HCT116 (cell line): ENCODE measurements around the gene BCR. TPM values are rescaled to one million over a fixed set of nuclear protein-coding genes. Genes with fewer than 3 reads are reported as not detected.

ENCODE experiments used
- ATAC-seq: fragments of 200-7000 bp; cut with Tn5 transposase; 2 replicates; pipeline ENCODE4 v1.9.1; 2020; ENCODE audit warnings: mild to moderate bottlenecking, moderate library complexity
- BruUV-seq: library from RNA; stranded (reverse); fragments of 400-500 nt; replicated peaks from 2 replicates; lab custom pipeline; 2021; lab: Mats Ljungman, UMichigan
- CTCF ChIA-PET: fragments of 300-600 bp; sonication (Branson Sonifier 250); formaldehyde crosslinking; loops from one replicate; lab custom pipeline; 2021; ENCODE audit warnings: antibody characterized with exemption; lab: Charles Lee
- POLR2A ChIA-PET: fragments of 300-600, 350-600 bp; sonication (Branson Sonifier 250); formaldehyde crosslinking; loops from one replicate; lab custom pipeline; 2021; ENCODE audit warnings: antibody characterized with exemption; lab: Charles Lee
- RAD21 ChIA-PET, 2 experiments: fragments of 300-600 bp; sonication (Branson Sonifier 250); formaldehyde crosslinking; loops; one replicate each; lab custom pipeline; 2023; ENCODE audit warnings: low total read pairs in 2 of 2; ENCODE audit not compliant: uncharacterized antibody in 2 of 2, unreplicated experiment in 2 of 2, low non-redundant PET in 1 of 2; lab: Charles Lee
- DNase-seq: peaks from one replicate; pipeline ENCODE4 v3.0.0-alpha.2; 2010; ENCODE audit warnings: low read depth, low spot score
- H2AFZ ChIP-seq: fragments of 200-600 bp; shearing (Covaris generic), sonication (generic); 2 replicates; pipeline ENCODE4 v1.6.1; 2017; ENCODE audit warnings: low read depth, mixed run types, mixed read lengths, antibody characterized with exemption, low read length; ENCODE audit not compliant: poor library complexity, severe bottlenecking
- H3K27ac ChIP-seq: 2 replicates; pipeline ENCODE4 v1.5.1; 2012; ENCODE audit warnings: low read depth, low read length
- H3K27me3 ChIP-seq: fragments of 200-600 bp; sonication (generic); 2 replicates; pipeline ENCODE4 v1.6.1; 2016; ENCODE audit warnings: mixed run types, low read length, mixed read lengths; ENCODE audit not compliant: insufficient read depth
- H3K36me3 ChIP-seq, 2 experiments: fragments of 200-500 bp in 1 of 2; fragments of 200-600 bp in 1 of 2; sonication (Bioruptor generic) in 1 of 2; sonication (generic) in 1 of 2; 2 replicates each; pipeline versions ENCODE4 v1.5.1 to v1.6.1; 2014 to 2016; ENCODE audit warnings: low read length in 2 of 2, inconsistent platforms in 1 of 2, mixed read lengths in 1 of 2, mixed run types in 1 of 2; ENCODE audit not compliant: insufficient read depth in 2 of 2, control insufficient read depth in 1 of 2
- H3K4me1 ChIP-seq, 2 experiments: fragments of 200-600 bp in 1 of 2; sonication (generic) in 1 of 2; 2 replicates each; pipeline versions ENCODE4 v1.5.1 to v1.6.1; 2012 to 2017; ENCODE audit warnings: low read length in 2 of 2, inconsistent platforms in 1 of 2, mild to moderate bottlenecking in 1 of 2, mixed read lengths in 1 of 2, mixed run types in 1 of 2, moderate library complexity in 1 of 2; ENCODE audit not compliant: insufficient read depth in 2 of 2, control insufficient read depth in 1 of 2
- H3K4me2 ChIP-seq: fragments of 200-600 bp; sonication (generic); 2 replicates; pipeline ENCODE4 v1.6.1; 2017; ENCODE audit warnings: mixed run types, low read length, mixed read lengths
- H3K4me3 ChIP-seq, 2 experiments: fragments of 200-600 bp in 1 of 2; sonication (generic) in 1 of 2; replicated peaks in 1 of 2; 2 replicates each; pipeline ENCODE4 v1.5.1; 2011 to 2016; ENCODE audit warnings: low read length in 2 of 2, control low read depth in 1 of 2, low read depth in 1 of 2, mild to moderate bottlenecking in 1 of 2, mixed read lengths in 1 of 2, mixed run types in 1 of 2
- H3K79me2 ChIP-seq: fragments of 200-600 bp; sonication (generic); 2 replicates; pipeline ENCODE4 v1.6.1; 2017; ENCODE audit warnings: mild to moderate bottlenecking, mixed run types, low read length, moderate library complexity, mixed read lengths; ENCODE audit not compliant: insufficient read depth
- H3K9ac ChIP-seq: fragments of 200-600 bp; sonication (generic); 2 replicates; pipeline ENCODE4 v1.6.1; 2016; ENCODE audit warnings: low read length, mixed read lengths
- H3K9me2 ChIP-seq: fragments of 200-600 bp; sonication (generic), shearing (Covaris generic); 2 replicates; pipeline ENCODE4 v1.6.1; 2017; ENCODE audit warnings: mixed run types, mild to moderate bottlenecking, moderate library complexity; ENCODE audit not compliant: insufficient read depth
- H3K9me3 ChIP-seq, 2 experiments: fragments of 200-500 bp in 1 of 2; fragments of 200-600 bp in 1 of 2; sonication (Bioruptor generic) in 1 of 2; sonication (generic) in 1 of 2; 2 replicates each; pipeline ENCODE4 v1.6.1; 2014 to 2017; ENCODE audit warnings: low read length in 2 of 2, mixed read lengths in 2 of 2, inconsistent platforms in 1 of 2, low read depth in 1 of 2, mild to moderate bottlenecking in 1 of 2, mixed run types in 1 of 2, moderate library complexity in 1 of 2; ENCODE audit not compliant: control insufficient read depth in 1 of 2, insufficient read depth in 1 of 2
- H4K20me1 ChIP-seq: fragments of 200-600 bp; sonication (generic), shearing (Covaris generic); 2 replicates; pipeline ENCODE4 v1.6.1; 2017; ENCODE audit warnings: mixed run types, mild to moderate bottlenecking, moderate library complexity; ENCODE audit not compliant: insufficient read depth
- EGR1 ChIP-seq: IDR thresholded peaks from 2 replicates; pipeline ENCODE4 v1.6.1; 2012; ENCODE audit warnings: low read depth
- ELF1 ChIP-seq: IDR thresholded peaks from 2 replicates; pipeline ENCODE4 v1.6.1; 2012; ENCODE audit warnings: low read depth, borderline replicate concordance
- EZH2 ChIP-seq: fragments of 200-600 bp; sonication (generic); IDR thresholded peaks from 2 replicates; pipeline ENCODE4 v1.6.1; 2017; ENCODE audit warnings: antibody characterized with exemption, mixed run types
- FOSL1 ChIP-seq: IDR thresholded peaks from 2 replicates; pipeline ENCODE4 v1.6.1; 2012; ENCODE audit warnings: low read depth
- JUND ChIP-seq: IDR thresholded peaks from 2 replicates; pipeline ENCODE4 v1.6.1; 2012
- POLR2A ChIP-seq: IDR thresholded peaks from 2 replicates; pipeline ENCODE4 v1.7.0; 2011; ENCODE audit warnings: borderline replicate concordance; ENCODE audit not compliant: insufficient read depth, insufficient read length; ENCODE audit errors: extremely low read depth
- POLR2AphosphoS5 ChIP-seq: IDR thresholded peaks from 2 replicates; pipeline ENCODE4 v1.6.1; 2011; ENCODE audit warnings: mild to moderate bottlenecking, low read depth, low read length, moderate library complexity
- RAD21 ChIP-seq: IDR thresholded peaks from 2 replicates; pipeline ENCODE4 v1.6.1; 2012; ENCODE audit warnings: low read depth, mild to moderate bottlenecking
- SIN3A ChIP-seq: IDR thresholded peaks from 2 replicates; pipeline ENCODE4 v1.6.1; 2012; ENCODE audit warnings: low read depth
- SP1 ChIP-seq: IDR thresholded peaks from 2 replicates; pipeline ENCODE4 v1.6.1; 2012; ENCODE audit warnings: low read depth
- SRF ChIP-seq: IDR thresholded peaks from 2 replicates; pipeline ENCODE4 v1.6.1; 2012; ENCODE audit warnings: low read depth
- YY1 ChIP-seq: IDR thresholded peaks from 2 replicates; pipeline ENCODE4 v1.6.1; 2011; ENCODE audit warnings: low read length, low read depth, moderate library complexity, mild to moderate bottlenecking; ENCODE audit not compliant: insufficient replicate concordance; ENCODE audit errors: extremely low read depth
- ZFX ChIP-seq: fragments of 450-650 bp; IDR thresholded peaks from 2 replicates; pipeline ENCODE4 v1.6.1; 2017
- ZNF274 ChIP-seq: fragments of 200-500 bp; sonication (Bioruptor generic); IDR thresholded peaks from 2 replicates; pipeline ENCODE4 v1.6.1; 2014; ENCODE audit warnings: mild to moderate bottlenecking, low read depth, low read length, inconsistent platforms
- intact Hi-C: fragments of 100-400 bp; cut with micrococcal nuclease; formaldehyde crosslinking; loops from 2 replicates; pipeline ENCODE4 v1.10.0; 2022
- total RNA-seq: library from RNA; stranded (reverse); gene quantifications from one replicate; pipeline ENCODE4 v1.2.1, GENCODE V29; 2021; ENCODE audit not compliant: unreplicated experiment
- TF ChIP-seq, protein P1 (sequence below): IDR thresholded peaks from 2 replicates; pipeline ENCODE4 v1.6.1; 2012
- TF ChIP-seq, protein P2 (sequence below): IDR thresholded peaks from 2 replicates; pipeline ENCODE4 v1.6.1; 2011; ENCODE audit warnings: mild to moderate bottlenecking, low read length, moderate library complexity; ENCODE audit not compliant: insufficient replicate concordance; ENCODE audit errors: extremely low read depth
- TF ChIP-seq, protein P3 (sequence below): IDR thresholded peaks from 2 replicates; pipeline ENCODE4 v1.6.1; 2012; ENCODE audit warnings: low read depth

Gene BCR
- total RNA-seq, 1 experiment from 2014 or later = 39.7 TPM

DNA sequence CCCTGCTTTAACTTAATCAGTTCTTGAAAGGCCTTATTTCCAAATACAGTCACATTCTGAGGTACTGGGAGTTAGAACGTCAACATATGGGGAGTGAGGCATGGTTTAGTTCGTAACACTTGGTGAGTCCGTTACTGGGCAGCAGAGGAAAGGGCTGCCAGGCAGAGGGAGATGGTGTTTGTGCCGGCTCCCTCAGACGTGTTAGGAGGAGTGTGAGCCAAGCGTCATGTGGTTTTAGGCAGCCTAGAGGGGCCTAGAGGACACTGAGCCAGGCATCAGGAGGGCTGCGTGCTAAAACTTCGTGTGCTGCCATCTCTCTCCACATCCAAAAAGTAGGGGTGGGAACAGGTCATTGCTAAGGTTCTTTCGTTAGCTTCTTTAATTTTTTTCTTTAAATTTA lies 10.2 kb downstream of the BCR start:
- no peaks in the 10 kb centered on the region for H3K9me2 ChIP-seq

DNA sequence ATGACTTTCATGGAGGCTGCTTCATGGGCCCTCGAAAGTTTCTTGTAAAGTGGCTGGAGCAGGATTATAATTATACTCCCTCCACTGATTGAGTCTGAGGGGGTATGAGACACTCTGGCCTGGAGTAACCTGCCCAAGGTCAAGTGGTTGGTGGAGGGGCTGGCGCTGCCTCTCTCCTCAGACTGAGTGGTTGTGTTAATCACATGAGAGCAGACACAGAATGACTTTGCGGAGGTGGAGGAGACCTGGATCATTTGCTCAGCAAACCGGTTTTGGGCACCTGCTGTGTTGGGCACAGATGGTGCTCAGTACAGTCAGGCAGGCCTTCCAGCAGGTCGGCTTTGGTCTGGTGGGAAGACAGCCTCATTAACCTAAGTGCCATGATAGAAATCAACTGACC lies 11.8 kb downstream of the BCR start:
- no peaks in the 10 kb centered on the region for H3K9me2 ChIP-seq
- intact Hi-C loops = no loop called here
- H3K4me1 ChIP-seq = peaks cover 3 to 10% of the 10 kb centered on the region in 2 experiments; a peak in 2 of 4 replicates
- ATAC-seq = no peak
- CTCF ChIA-PET = no interaction called here
- H3K4me3 ChIP-seq = no peak overlapping the region
- TF ChIP-seq EZH2 = no peak
- no peak for TF ChIP-seq EGR1
- TF ChIP-seq JUND = no peak
- no peak for TF ChIP-seq RAD21
- TF ChIP-seq ELF1 = no peak
- no peak for TF ChIP-seq YY1
- no peak for TF ChIP-seq FOSL1
- no peak for TF ChIP-seq SIN3A
- TF ChIP-seq, protein P1, sequence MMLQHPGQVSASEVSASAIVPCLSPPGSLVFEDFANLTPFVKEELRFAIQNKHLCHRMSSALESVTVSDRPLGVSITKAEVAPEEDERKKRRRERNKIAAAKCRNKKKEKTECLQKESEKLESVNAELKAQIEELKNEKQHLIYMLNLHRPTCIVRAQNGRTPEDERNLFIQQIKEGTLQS = no peak
- no peak for TF ChIP-seq SRF
- TF ChIP-seq ZNF274 = no peak
- TF ChIP-seq, protein P2, sequence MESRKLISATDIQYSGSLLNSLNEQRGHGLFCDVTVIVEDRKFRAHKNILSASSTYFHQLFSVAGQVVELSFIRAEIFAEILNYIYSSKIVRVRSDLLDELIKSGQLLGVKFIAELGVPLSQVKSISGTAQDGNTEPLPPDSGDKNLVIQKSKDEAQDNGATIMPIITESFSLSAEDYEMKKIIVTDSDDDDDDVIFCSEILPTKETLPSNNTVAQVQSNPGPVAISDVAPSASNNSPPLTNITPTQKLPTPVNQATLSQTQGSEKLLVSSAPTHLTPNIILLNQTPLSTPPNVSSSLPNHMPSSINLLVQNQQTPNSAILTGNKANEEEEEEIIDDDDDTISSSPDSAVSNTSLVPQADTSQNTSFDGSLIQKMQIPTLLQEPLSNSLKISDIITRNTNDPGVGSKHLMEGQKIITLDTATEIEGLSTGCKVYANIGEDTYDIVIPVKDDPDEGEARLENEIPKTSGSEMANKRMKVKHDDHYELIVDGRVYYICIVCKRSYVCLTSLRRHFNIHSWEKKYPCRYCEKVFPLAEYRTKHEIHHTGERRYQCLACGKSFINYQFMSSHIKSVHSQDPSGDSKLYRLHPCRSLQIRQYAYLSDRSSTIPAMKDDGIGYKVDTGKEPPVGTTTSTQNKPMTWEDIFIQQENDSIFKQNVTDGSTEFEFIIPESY = no peak
- TF ChIP-seq ZFX = no peak
- TF ChIP-seq, protein P3, sequence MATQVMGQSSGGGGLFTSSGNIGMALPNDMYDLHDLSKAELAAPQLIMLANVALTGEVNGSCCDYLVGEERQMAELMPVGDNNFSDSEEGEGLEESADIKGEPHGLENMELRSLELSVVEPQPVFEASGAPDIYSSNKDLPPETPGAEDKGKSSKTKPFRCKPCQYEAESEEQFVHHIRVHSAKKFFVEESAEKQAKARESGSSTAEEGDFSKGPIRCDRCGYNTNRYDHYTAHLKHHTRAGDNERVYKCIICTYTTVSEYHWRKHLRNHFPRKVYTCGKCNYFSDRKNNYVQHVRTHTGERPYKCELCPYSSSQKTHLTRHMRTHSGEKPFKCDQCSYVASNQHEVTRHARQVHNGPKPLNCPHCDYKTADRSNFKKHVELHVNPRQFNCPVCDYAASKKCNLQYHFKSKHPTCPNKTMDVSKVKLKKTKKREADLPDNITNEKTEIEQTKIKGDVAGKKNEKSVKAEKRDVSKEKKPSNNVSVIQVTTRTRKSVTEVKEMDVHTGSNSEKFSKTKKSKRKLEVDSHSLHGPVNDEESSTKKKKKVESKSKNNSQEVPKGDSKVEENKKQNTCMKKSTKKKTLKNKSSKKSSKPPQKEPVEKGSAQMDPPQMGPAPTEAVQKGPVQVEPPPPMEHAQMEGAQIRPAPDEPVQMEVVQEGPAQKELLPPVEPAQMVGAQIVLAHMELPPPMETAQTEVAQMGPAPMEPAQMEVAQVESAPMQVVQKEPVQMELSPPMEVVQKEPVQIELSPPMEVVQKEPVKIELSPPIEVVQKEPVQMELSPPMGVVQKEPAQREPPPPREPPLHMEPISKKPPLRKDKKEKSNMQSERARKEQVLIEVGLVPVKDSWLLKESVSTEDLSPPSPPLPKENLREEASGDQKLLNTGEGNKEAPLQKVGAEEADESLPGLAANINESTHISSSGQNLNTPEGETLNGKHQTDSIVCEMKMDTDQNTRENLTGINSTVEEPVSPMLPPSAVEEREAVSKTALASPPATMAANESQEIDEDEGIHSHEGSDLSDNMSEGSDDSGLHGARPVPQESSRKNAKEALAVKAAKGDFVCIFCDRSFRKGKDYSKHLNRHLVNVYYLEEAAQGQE = no peak
- TF ChIP-seq, all 23 proteins: peak for 0
- BruUV-seq = no TSS peak
- no peak overlapping the region for H3K27ac ChIP-seq
- no peak overlapping the region for H3K4me2 ChIP-seq
- no peak overlapping the region for H3K9ac ChIP-seq
- 0 out of 2 replicates have a peak, but pooled peaks cover 2% of the 10 kb centered on the region for H4K20me1 ChIP-seq
- ChIA-PET RAD21 (no interaction called here), POLR2A (no interaction called here)
- no peaks in the 10 kb centered on the region for H3K9me3 ChIP-seq
- no peaks in the 10 kb centered on the region for H3K27me3 ChIP-seq
- no peak for DNase-seq
- peaks cover 2 to 6% of the 10 kb centered on the region in 2 experiments; a peak in 3 of 4 replicates for H3K36me3 ChIP-seq
- peaks cover 98% of the 10 kb centered on the region for H3K79me2 ChIP-seq
- no peak overlapping the region for H2AFZ ChIP-seq

More for the DNA sequence above, 10.2 kb downstream of the BCR start:
- no peak overlapping the region for H3K27ac ChIP-seq
- H3K9ac ChIP-seq = no peak overlapping the region
- H3K27me3 ChIP-seq = no peaks in the 10 kb centered on the region
- H3K79me2 ChIP-seq = peaks cover 97% of the 10 kb centered on the region
- no peaks in the 10 kb centered on the region for H3K9me3 ChIP-seq
- ATAC-seq (no peak), DNase-seq (no peak)
- no peak overlapping the region for H3K4me2 ChIP-seq
- H3K36me3 ChIP-seq = peaks cover 2 to 8% of the 10 kb centered on the region in 2 experiments; a peak in 3 of 4 replicates
- H2AFZ ChIP-seq = no peak overlapping the region
- POLR2A ChIA-PET = no interaction called here
- BruUV-seq = no TSS peak
- H3K4me1 ChIP-seq = peaks cover 3 to 10% of the 10 kb centered on the region in 2 experiments; a peak in 2 of 4 replicates
- CTCF ChIA-PET = no interaction called here
- H3K4me3 ChIP-seq = no peak overlapping the region
- peaks cover 4% of the 10 kb centered on the region; the same call in 1 of the 2 replicates for H4K20me1 ChIP-seq
- TF ChIP-seq POLR2A (no peak), ELF1 (no peak), SP1 (no peak), POLR2AphosphoS5 (no peak)
- RAD21 ChIA-PET = no interaction called here
- intact Hi-C loops = no loop called here
